ENCODE results near the gene USP32.
"Not testable (repeated sequence)": the region's sequence is repeated elsewhere in the genome, so short reads cannot be mapped to it uniquely, and the experiment has no call there.

- TF ChIP-seq CTCF (IDR thresholded peaks at IDR 0.05); ZNF232 (CRISPR knock-in tag; IDR thresholded peaks at IDR 0.05); ZBTB43 (CRISPR knock-in tag; IDR thresholded peaks at IDR 0.05); E2F4 (CRISPR knock-in tag; IDR thresholded peaks at IDR 0.05; ENCODE audit: borderline replicate concordance, low read depth); CBFB (CRISPR knock-in tag; IDR thresholded peaks at IDR 0.05; ENCODE audit: low read depth); NR3C1 (CRISPR knock-in tag; conservative IDR thresholded peaks at IDR 0.05; ENCODE audit: low read depth); MXD4 (CRISPR knock-in tag; IDR thresholded peaks at IDR 0.05; ENCODE audit: borderline replicate concordance); MLX (CRISPR knock-in tag; IDR thresholded peaks at IDR 0.05); HMGXB4 (CRISPR knock-in tag; IDR thresholded peaks at IDR 0.05); AR (CRISPR knock-in tag; IDR thresholded peaks at IDR 0.05): not testable (repeated sequence)
These were observed 38.6 kb upstream of the USP32 start for GRCh38 chr17:60430561-60430960.

Data from WTC11 (cell line).